ENCODE results near the gene TMEM132C.
"Not testable (repeated sequence)": the region's sequence is repeated elsewhere in the genome, so short reads cannot be mapped to it uniquely, and the experiment has no call there.

TMEM132C gene

GRCh38 chr12:128267131-128267622 is at the start of gene TMEM132C:
Gene TMEM132C, plus strand, starts transcription at chr12:128267170. Its CDS starts 233 bp downstream, at chr12:128267403.
- DNase-seq: no peak

GRCh38 chr12:128224226-128224625 is 42.7 kb upstream of the TMEM132C start:
- DNase-seq: no peak

- DNase-seq: no peak
Observed at GRCh38 chr12:128228581-128228980, 38.4 kb upstream of the TMEM132C start.

GRCh38 chr12:128235635-128236417 is 31.1 kb upstream of the TMEM132C start:
- DNase-seq: no peak

GRCh38 chr12:128236525-128236924 is 30.4 kb upstream of the TMEM132C start:
- no peak for DNase-seq

DNA sequence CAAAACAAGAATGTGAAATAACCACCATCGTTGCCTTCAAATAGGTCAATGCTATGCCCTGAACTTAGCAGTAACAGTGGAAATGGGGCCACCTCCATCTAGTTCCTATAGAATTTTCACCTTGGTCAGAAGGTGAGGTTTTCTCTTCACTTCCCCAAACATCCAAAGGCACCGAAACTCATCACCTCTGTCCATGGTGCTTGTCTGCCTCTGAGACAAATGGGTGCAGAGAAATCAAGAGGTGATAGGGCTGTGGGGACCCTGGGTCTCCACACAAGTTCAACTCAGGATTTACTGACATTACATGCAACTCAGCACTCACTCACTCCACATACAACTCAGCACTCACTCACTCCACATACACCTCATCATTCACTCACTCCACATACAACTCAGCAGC is 26.2 kb upstream of the TMEM132C start:
- DNase-seq: no peak

DNA sequence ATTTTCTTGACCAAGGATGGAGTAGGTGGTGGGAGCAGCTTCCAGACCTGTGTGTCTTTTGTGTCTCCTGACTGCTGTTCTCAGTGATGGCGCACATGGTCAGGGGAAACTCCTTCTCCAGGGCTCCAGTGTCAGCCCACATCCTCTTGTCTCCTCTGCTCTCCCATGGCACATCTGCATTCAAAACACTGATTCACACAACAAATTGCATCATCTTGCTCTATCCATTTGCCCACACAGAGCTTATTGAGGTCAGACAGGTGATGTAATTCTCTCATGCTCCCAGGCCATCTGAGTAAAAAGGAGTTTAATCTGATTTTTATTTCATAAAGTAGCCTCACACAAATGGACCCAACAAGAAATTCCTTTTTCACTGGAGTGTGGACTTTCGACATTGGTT is 21.8 kb upstream of the TMEM132C start:
- DNase-seq: no peak

- DNase-seq: no peak
Observed at GRCh38 chr12:128245905-128246304, 21.1 kb upstream of the TMEM132C start.

GRCh38 chr12:128250096-128250495 is 16.9 kb upstream of the TMEM132C start:
- no peak for DNase-seq

DNA sequence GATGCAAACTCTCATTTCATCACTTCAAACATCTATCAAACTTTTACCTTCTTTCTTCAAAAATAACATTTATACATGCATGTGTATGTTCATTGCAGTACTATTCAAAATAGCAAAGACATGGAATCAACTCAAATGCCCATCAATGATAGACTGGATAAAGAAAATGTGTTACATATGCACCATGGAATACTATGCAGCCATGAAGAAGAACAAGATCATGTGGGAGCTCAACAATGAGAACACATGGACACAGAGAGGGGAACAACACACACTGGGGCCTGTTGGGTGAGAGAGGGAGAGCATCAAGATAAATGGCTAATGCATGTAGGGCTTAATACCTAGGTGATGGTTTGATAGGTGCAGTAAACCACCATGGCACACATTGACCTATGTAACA is 13.1 kb upstream of the TMEM132C start:
- DNase-seq: not testable (repeated sequence)

DNA sequence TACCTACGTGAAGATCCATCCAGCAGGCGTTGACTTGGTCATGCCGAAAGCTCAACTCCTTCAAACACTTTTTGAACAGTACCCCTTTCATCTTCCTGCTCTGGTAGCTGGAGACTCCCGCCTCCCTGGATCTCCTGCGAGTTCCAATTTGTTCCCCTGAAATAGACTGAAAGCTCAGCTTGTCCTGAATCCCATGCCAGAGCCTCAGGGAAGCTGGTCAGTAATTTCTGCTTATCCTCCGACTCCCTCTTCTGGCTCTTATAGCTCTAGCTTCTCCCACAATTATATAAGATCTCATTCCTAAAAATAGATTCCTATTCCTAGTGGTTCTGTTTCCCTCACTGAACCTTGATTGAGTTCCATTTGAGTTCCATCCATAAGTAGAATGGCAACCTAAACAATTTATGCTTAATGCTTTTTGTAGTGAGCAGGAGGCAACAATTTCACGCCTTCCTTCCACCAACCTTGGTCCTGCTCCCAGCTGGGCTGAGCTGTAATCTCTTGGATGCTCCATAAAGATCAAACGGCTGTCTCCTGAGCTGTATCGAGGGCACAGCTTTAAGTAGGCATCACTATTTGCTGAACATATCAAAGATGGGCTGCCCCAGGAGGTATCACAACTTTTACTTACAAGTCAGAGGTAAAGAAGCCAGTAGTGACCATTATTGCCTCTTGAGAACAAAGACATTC is 8.0 kb upstream of the TMEM132C start:
- DNase-seq: no peak

DNA sequence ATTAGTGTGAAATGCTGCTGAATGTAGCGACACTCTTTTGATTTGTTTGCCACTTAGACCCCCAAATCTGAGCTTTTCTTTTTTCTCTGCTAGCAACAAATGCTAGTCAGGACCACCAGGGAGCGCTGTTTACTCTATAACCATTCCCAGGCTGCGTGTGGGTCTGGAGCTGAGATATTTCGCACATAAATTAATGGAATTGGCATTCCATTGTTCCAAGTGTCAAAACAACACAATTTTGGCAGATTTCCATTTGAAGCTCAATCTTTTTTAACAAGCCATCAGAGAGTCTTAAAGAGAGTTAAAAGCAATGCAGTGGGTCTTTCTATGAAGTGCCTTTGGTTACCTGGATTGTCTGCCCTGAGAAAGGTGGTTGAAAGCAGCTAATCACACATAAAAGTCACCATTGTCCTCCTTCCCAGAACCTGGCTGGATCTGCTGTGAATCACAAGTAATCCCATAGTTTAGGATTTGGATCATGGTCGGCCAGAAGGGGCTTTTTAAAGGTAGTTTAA is 7.4 kb upstream of the TMEM132C start:
- DNase-seq: peak in 1 of 2 donors; percentile 5

- no peak for DNase-seq
Observed at GRCh38 chr12:128261757-128262156, 5.2 kb upstream of the TMEM132C start.

DNA sequence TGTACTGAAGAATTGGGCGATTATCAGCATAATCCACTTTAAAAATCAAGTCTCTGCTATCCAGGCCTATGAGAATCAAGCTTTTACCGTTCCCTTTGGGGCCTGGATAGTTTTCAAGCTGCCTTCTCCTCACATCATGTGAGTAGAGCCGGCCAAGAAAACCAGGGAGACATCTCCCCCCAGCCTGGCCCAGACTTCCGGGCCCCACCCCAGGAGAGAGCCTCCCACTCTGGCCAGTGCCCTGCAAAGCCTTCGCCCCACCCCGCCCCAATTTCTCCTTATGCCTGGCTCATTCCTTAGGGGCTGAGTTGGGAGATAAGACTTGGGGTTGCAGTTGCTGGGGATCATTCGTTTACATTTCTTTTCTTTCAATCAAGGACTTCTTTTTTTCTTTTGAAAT is 1.4 kb upstream of the TMEM132C start:
- DNase-seq: no peak

- DNase-seq: no peak
Observed at GRCh38 chr12:128266086-128266485, 884 bp upstream of the TMEM132C start.

- DNase-seq: no peak
Observed at GRCh38 chr12:128266541-128267130, 334 bp upstream of the TMEM132C start.

DNA sequence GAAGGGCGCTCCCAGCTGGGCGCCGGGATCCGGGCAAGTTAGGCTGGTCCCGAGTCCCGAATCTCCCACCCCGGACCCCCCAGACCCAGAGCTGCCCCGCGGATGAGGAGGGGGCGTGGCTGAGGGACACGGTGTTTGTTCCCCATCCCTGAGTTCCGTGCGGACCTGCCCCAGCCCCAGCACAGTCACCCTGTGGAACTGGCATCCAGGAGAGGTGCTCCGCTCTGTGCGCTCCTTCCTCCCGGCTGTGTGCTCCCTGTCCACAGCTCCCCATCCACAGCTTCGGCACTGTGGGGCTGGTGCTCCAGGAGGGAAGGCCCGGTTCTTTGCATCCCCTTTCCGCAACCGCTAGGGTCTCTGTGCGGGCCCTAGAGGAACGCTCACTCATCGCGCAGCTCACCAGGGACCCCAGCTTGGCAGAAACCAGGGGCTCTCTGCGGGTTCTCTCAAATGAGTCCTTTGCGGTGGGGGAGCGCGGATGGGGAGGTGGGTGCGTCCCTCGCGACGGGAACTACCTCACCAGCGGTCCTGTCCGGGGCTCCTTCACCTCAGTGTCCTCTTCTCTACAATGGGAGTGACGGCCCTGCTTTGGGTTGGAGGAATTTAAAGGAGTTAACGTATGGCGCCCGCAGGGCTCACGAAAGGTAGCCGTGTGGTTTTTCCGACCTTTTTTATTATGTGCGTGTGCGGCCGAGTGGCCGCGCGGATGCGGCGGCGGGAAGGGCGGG is 845 bp downstream of the TMEM132C start:
- no peak for DNase-seq

GRCh38 chr12:128268379-128268995 is 1.5 kb downstream of the TMEM132C start:
- DNase-seq: no peak

DNA sequence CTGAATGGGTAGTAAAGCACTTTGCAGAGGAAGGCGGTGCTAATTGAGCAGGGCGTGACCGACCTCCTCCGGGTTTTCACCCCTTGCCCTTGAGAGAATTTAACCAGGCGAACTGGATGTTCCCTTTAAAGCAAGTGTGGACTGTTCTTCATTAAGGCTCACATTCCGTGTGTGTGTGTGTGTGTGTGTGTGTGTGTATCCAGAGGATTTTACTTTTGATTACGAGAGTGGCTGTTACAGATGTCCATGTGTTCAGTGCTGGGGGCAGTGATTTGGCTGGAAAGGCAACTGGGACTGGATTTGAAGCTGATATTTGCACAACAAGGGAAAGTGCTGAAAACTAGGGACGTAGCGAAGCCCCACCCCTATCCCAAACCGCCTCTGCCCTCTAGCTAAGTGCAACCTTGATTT is 2.2 kb downstream of the TMEM132C start:
- no peak for DNase-seq

DNA sequence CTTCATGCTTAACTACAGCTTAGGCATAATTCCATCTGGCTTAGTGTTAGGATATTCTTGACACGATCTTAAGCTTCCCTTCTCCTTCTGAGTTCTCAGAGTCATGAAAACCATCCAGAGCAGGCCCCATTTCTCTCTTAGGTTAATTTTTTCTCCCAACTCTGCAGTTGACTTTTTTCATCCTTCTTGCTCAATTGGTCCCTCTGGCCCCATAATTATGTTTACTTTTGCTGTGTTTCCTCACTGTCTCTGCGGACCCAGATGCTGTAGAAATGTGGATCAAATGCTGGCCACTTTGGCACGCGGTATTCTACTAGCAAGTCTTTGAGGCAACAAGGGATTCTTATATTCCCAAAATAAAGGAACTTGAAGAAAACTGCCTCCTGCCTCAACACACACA is 9.5 kb downstream of the TMEM132C start:
- no peak for DNase-seq

DNA sequence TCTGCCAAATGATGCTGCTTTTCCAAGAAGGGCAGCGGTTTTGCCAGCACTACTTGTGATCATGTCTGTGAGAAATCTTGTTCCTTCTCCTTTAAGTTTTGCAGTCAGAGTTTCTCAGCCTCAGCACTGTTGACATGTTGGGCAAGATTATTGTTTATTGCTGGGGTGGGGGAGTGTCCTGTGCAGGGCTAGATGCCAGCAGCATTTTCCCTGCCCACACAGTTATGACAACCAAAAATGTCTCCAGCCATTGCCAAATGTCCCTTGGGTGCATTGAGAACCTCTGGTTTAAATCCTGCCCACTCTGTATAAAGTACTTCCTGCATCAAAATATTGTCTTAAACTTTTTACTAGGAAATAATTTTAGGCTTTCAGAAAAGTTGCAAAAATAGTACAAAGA is 20.0 kb downstream of the TMEM132C start:
- no peak for DNase-seq

DNA sequence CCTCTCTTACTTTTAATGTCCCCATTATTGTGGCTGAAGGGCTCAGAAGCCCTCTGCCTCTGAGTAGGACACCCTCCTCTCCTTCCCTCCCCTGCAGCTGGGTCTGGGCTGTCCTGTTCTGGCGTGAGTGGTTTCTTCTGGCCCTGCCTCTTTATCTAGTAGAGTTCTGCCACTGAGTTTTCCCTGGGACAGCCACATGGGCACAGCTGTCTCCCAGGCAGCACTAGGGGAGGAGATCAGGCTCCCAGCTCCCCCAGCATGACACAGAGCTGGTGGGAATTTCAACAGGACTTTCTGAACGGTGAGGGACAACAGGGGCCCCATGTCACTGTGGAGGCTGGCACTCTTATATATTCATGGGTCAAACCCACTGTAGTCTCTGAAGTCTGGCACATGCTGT is 21.4 kb downstream of the TMEM132C start:
- no peak for DNase-seq

Measured in stimulated activated CD4-positive, alpha-beta T cell treated with anti-CD3 and anti-CD28 coated beads, Interleukin-2, amount 100 ng/mL, for 48 hours (primary cell).